HG02678 (cell line): Measurements from ENCODE around the gene SGTA.

Experiments used
- ATAC-seq: cut with Tn5 transposase; IDR thresholded peaks from one replicate; pipeline ENCODE4 v1.9.1; 2021; ENCODE audit warnings: mild to moderate bottlenecking, moderate library complexity; ENCODE audit not compliant: unreplicated experiment

The SGTA gene

GRCh38 chr19:2756477-2756876 lies 26.6 kb downstream of the SGTA start:
- ATAC-seq = no peak

- ATAC-seq = no peak
Measured at GRCh38 chr19:2755811-2756210, 27.3 kb downstream of the SGTA start.

- no peak for ATAC-seq
Measured at GRCh38 chr19:2755448-2755705, 27.7 kb downstream of the SGTA start.

GRCh38 chr19:2754659-2755447 lies 28.2 kb downstream of the SGTA start:
- ATAC-seq = no peak

GRCh38 chr19:2751438-2751830 lies 31.6 kb downstream of the SGTA start:
- no peak for ATAC-seq

- ATAC-seq = no peak
Measured at GRCh38 chr19:2750808-2751437, 32.1 kb downstream of the SGTA start.

GRCh38 chr19:2747349-2747748 lies 35.7 kb downstream of the SGTA start:
- no peak for ATAC-seq

GRCh38 chr19:2744113-2744512 lies 39.0 kb downstream of the SGTA start:
- ATAC-seq = no peak

GRCh38 chr19:2743099-2743498 lies 40.0 kb downstream of the SGTA start:
- no peak for ATAC-seq

GRCh38 chr19:2740314-2740656 lies 42.8 kb downstream of the SGTA start:
- no peak for ATAC-seq

- peak; percentile 97 for ATAC-seq
Measured at GRCh38 chr19:2739602-2740313, 43.3 kb downstream of the SGTA start, which contains the start of gene SLC39A3. SLC39A3 (minus strand) TSS chr19:2740017; CDS start chr19:2737257, 2,760 bp downstream.

- no peak for ATAC-seq
Measured at GRCh38 chr19:2736550-2737190, 46.4 kb downstream of the SGTA start.

- no peak for ATAC-seq
Measured at GRCh38 chr19:2735374-2735773, 47.7 kb downstream of the SGTA start.

- ATAC-seq = no peak
Measured at GRCh38 chr19:2734589-2735288, 48.3 kb downstream of the SGTA start.

GRCh38 chr19:2733930-2734588 lies 49.0 kb downstream of the SGTA start:
- no peak for ATAC-seq

GRCh38 chr19:2732883-2733282 lies 50.2 kb downstream of the SGTA start:
- ATAC-seq = no peak

- no peak for ATAC-seq
Measured at GRCh38 chr19:2732157-2732725, 50.8 kb downstream of the SGTA start.

- ATAC-seq = no peak
Measured at GRCh38 chr19:2731181-2731995, 51.7 kb downstream of the SGTA start.
